ENCODE results near the gene SYNJ2. TPM values are rescaled to one million over a fixed set of nuclear protein-coding genes. Genes with fewer than 3 reads are reported as not detected.
A peak's percentile ranks its signal among the peaks of the same experiment; 100 is the strongest.

The SYNJ2 gene
- total and polyA plus RNA-seq, 7 experiments from 2014 or later, result 12.0 to 36.6 (median 22.5) TPM

DNA sequence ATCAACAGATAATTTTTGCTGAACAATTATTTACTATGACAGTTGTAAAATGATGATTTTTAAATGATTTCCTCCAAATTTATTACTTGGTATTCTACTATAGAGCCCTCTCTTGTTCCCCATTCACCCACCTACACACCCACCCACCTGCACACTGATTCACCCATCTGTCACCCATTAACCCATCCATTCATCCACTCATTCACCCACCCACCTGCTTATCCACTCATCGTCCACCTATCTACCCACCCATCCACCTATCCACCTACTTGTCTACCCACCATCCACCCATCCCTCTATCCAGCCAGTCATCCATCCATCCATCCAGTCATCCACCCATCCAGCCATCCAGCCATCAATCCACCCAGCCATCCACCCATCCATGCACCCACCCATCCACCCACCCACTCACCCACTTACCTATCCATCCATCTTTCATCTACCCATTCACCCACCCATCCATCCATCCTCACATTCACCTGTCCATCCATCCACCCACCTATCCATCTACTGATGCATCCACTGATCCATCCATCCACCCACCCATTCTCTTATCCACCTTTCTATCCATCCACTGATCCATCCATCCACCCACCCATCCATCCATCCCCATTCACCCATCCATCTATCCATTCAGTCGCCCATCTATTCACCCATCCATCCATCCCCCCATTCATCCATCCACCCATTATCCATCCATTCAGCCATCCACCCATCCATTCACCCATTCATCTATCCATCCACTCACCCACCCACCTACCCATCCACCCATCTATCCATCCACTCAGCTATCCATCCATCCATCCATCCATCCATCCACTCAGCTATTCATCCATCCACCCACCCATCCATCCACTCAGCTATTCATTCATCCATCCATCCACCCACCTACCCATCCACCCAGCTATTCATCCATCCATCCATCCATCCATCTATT, 72.0 kb downstream of the SYNJ2 start:
- ChIA-PET CTCF (interaction anchor here (1.0 to 1.9 kb wide), 2 partner anchors 20 to 27 kb away, joined by 3 to 7 read pairs; no protein-coding TSS in a partner anchor), POLR2A (interaction anchor here (0.6 kb wide), 1 partner anchor 44 kb away, joined by 3 read pairs; no protein-coding TSS in a partner anchor)
- DNase-seq (no peak), ATAC-seq (no peak)
- Histone ChIP-seq H3K27me3 (ENCODE audit: control insufficient read depth in 2 of 2, insufficient read depth in 2 of 2, low read length in 2 of 2) (no peaks in the 10 kb centered on the region), H3K27ac (ENCODE audit: low read depth, low read length) (no peak overlapping the region), H3K4me3 (ENCODE audit: low read length) (no peak overlapping the region), H3K9me3 (ENCODE audit: control insufficient read depth in 2 of 3, low read length in 3 of 3) (no peaks in the 10 kb centered on the region), H3K36me3 (ENCODE audit: control insufficient read depth in 2 of 3, insufficient read depth in 3 of 3, low read length in 3 of 3) (peaks cover 0 to 48% (median 0%) of the 10 kb centered on the region in 3 experiments), H3K4me1 (ENCODE audit: control insufficient read depth in 2 of 2, insufficient read depth in 2 of 2, low read length in 2 of 2) (peaks cover 3 to 4% of the 10 kb centered on the region in 2 donors)
- Mint-ChIP-seq H3K36me3 (peaks cover 0 to 39% (median 16%) of the 10 kb centered on the region in 5 donors), H3K27me3 (no peaks in the 10 kb centered on the region), H3K4me1 (peaks cover 14 to 22% (median 19%) of the 10 kb centered on the region in 7 donors), H3K4me3 (no peak overlapping the region), H3K9me3 (peaks cover 0 to 6% (median 0%) of the 10 kb centered on the region in 11 donors), H3K27ac (peak overlapping the region in 3 of 9 donors; percentile 4 to 42 (median 17))
- intact Hi-C loops (cut with micrococcal nuclease), result no loop called here

- H3K27me3 ChIP-seq (ENCODE audit: control insufficient read depth in 2 of 2, insufficient read depth in 2 of 2, low read length in 2 of 2), result no peaks in the 10 kb centered on the region
- Mint-ChIP-seq H3K36me3 (peaks cover 0 to 27% (median 16%) of the 10 kb centered on the region in 5 donors), H3K27me3 (no peaks in the 10 kb centered on the region), H3K4me3 (no peak overlapping the region), H3K9me3 (peaks cover 0 to 6% (median 0%) of the 10 kb centered on the region in 11 donors), H3K27ac (peak overlapping the region in 6 of 9 donors; percentile 28 to 67 (median 50)), H3K4me1 (peaks cover 18 to 36% (median 31%) of the 10 kb centered on the region in 7 donors)
- intact Hi-C loops (cut with micrococcal nuclease), result no loop called here
- DNase-seq (no peak), ATAC-seq (no peak)
- peaks cover 3 to 21% of the 10 kb centered on the region in 2 donors for H3K4me1 ChIP-seq (ENCODE audit: control insufficient read depth in 2 of 2, insufficient read depth in 2 of 2, low read length in 2 of 2)
- CTCF ChIA-PET, result interaction anchor here (0.7 to 1.5 kb wide), 3 partner anchors 14 to 65 kb away, joined by 3 read pairs; no protein-coding TSS in a partner anchor
- no peak overlapping the region for H3K27ac ChIP-seq (ENCODE audit: low read depth, low read length)
- POLR2A ChIA-PET, result interaction anchor here (1.6 kb wide), 1 partner anchor 30 kb away, joined by 5 read pairs; no protein-coding TSS in a partner anchor
- H3K4me3 ChIP-seq (ENCODE audit: low read length), result no peak overlapping the region
- H3K9me3 ChIP-seq (ENCODE audit: control insufficient read depth in 2 of 3, low read length in 3 of 3), result no peaks in the 10 kb centered on the region
- H3K36me3 ChIP-seq (ENCODE audit: control insufficient read depth in 2 of 3, insufficient read depth in 3 of 3, low read length in 3 of 3), result peaks cover 0 to 33% (median 0%) of the 10 kb centered on the region in 3 experiments
These were observed 74.7 kb downstream of the SYNJ2 start for GRCh38 chr6:158056355-158056754.

- peaks cover 3 to 21% of the 10 kb centered on the region in 2 donors for H3K4me1 ChIP-seq (ENCODE audit: control insufficient read depth in 2 of 2, insufficient read depth in 2 of 2, low read length in 2 of 2)
- no peaks in the 10 kb centered on the region for H3K9me3 ChIP-seq (ENCODE audit: control insufficient read depth in 2 of 3, low read length in 3 of 3)
- ChIA-PET POLR2A (interaction anchor here (0.6 to 1.8 kb wide), 4 partner anchors 8 to 1731 kb away, joined by 3 to 9 read pairs (median 4); no protein-coding TSS in a partner anchor), CTCF (interaction anchor here (1.2 to 1.5 kb wide), 3 partner anchors 10 to 66 kb away, joined by 3 to 4 read pairs (median 3); no protein-coding TSS in a partner anchor)
- H3K9me3 Mint-ChIP-seq, result peaks cover 0 to 6% (median 0%) of the 10 kb centered on the region in 11 donors
- H3K27me3 ChIP-seq (ENCODE audit: control insufficient read depth in 2 of 2, insufficient read depth in 2 of 2, low read length in 2 of 2), result no peaks in the 10 kb centered on the region
- intact Hi-C loops (cut with micrococcal nuclease), result no loop called here
- no peak overlapping the region for H3K4me3 ChIP-seq (ENCODE audit: low read length)
- peak overlapping the region in 6 of 9 donors; percentile 33 to 77 (median 67) for H3K27ac Mint-ChIP-seq
- H3K4me3 Mint-ChIP-seq, result no peak overlapping the region
- H3K27me3 Mint-ChIP-seq, result no peaks in the 10 kb centered on the region
- H3K4me1 Mint-ChIP-seq, result peaks cover 18 to 36% (median 31%) of the 10 kb centered on the region in 7 donors
- peaks cover 0 to 28% (median 16%) of the 10 kb centered on the region in 5 donors for H3K36me3 Mint-ChIP-seq
- H3K27ac ChIP-seq (ENCODE audit: low read depth, low read length), result no peak overlapping the region
- peaks cover 0 to 36% (median 0%) of the 10 kb centered on the region in 3 experiments for H3K36me3 ChIP-seq (ENCODE audit: control insufficient read depth in 2 of 3, insufficient read depth in 3 of 3, low read length in 3 of 3)
- ATAC-seq (no peak), DNase-seq (no peak)
These were observed 75.1 kb downstream of the SYNJ2 start for GRCh38 chr6:158056804-158057203.

DNA sequence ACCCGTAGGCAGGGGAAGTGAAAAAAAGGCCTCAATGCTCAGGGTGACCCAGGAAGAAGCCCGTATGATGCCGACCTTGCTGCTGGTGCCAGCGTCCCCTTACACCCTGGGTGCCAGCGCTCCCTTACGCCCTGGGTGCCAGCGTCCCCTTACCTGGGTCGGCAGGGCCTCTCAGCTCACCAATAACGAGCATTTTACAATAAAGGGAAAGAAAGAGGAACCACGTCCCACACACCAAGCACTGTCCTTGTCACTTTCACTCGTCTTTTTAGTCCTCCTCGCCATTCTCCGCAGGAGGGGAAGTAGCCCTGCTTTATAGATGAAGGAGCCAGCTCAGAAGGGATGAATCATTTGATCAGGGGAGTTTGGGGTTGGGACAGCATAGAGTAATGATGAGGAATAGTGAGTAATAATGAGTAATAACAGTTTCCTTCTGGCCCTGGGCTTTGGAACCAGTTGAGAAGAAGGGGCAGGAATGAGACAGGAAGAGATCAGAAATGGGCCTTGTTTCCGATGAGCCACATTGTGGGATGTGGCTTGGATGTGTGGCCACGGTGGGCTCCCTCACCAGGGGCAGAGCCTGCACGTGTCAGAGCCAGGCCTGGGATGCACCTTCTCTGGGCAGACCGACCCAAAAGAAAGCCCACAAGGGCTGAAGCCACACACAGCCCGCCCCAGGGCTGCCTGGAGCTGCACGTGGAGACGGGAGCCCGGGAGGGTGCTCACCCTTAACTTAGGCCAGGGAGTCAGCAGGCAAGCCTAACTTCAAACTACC, 75.7 kb downstream of the SYNJ2 start:
- H3K4me3 Mint-ChIP-seq, result peak overlapping the region in 3 of 10 donors; percentile 4 to 46 (median 29)
- POLR2A ChIA-PET, result interaction anchor here (0.6 to 1.8 kb wide), 9 partner anchors 9 to 1730 kb away, joined by 3 to 9 read pairs (median 4); no protein-coding TSS in a partner anchor
- ATAC-seq, result peak; percentile 83

GRCh38 chr6:158058171-158058651, 76.5 kb downstream of the SYNJ2 start:
- peaks cover 0 to 28% (median 10%) of the 10 kb centered on the region in 5 donors for H3K36me3 Mint-ChIP-seq
- no peaks in the 10 kb centered on the region for H3K27me3 ChIP-seq (ENCODE audit: control insufficient read depth in 2 of 2, insufficient read depth in 2 of 2, low read length in 2 of 2)
- peaks cover 0 to 6% (median 0%) of the 10 kb centered on the region in 11 donors for H3K9me3 Mint-ChIP-seq
- peak overlapping the region in 8 of 9 donors; percentile 49 to 87 (median 75) for H3K27ac Mint-ChIP-seq
- intact Hi-C loops (cut with micrococcal nuclease), result loop anchor here in 1 of 2 donors (1.0 kb wide), 2 partner anchors 14 to 32 kb away; no protein-coding TSS in a partner anchor
- DNase-seq, result peak in 4 of 9 donors; percentile 11 to 23 (median 20)
- no peak for ATAC-seq
- H3K4me1 ChIP-seq (ENCODE audit: control insufficient read depth in 2 of 2, insufficient read depth in 2 of 2, low read length in 2 of 2), result peaks cover 3 to 21% of the 10 kb centered on the region in 2 donors
- CTCF ChIA-PET, result interaction anchor here (0.9 to 2.5 kb wide), 5 partner anchors 12 to 67 kb away, joined by 3 to 20 read pairs (median 4); no protein-coding TSS in a partner anchor
- peaks cover 0 to 33% (median 0%) of the 10 kb centered on the region in 3 experiments for H3K36me3 ChIP-seq (ENCODE audit: control insufficient read depth in 2 of 3, insufficient read depth in 3 of 3, low read length in 3 of 3)
- POLR2A ChIA-PET, result interaction anchor here (0.6 to 1.8 kb wide), 10 partner anchors 9 to 109 kb away, joined by 3 to 9 read pairs (median 3); no protein-coding TSS in a partner anchor
- peaks cover 16 to 36% (median 31%) of the 10 kb centered on the region in 7 donors for H3K4me1 Mint-ChIP-seq
- H3K4me3 Mint-ChIP-seq, result peak overlapping the region in 7 of 10 donors; percentile 3 to 55 (median 41)
- no peaks in the 10 kb centered on the region for H3K27me3 Mint-ChIP-seq
- H3K4me3 ChIP-seq (ENCODE audit: low read length), result no peak overlapping the region
- no peaks in the 10 kb centered on the region for H3K9me3 ChIP-seq (ENCODE audit: control insufficient read depth in 2 of 3, low read length in 3 of 3)
- no peak overlapping the region for H3K27ac ChIP-seq (ENCODE audit: low read depth, low read length)

More for the DNA sequence above, 75.7 kb downstream of the SYNJ2 start:
- intact Hi-C loops (cut with micrococcal nuclease), result no loop called here
- Mint-ChIP-seq H3K4me1 (peaks cover 16 to 36% (median 31%) of the 10 kb centered on the region in 7 donors), H3K36me3 (peaks cover 0 to 28% (median 14%) of the 10 kb centered on the region in 5 donors), H3K9me3 (peaks cover 0 to 6% (median 0%) of the 10 kb centered on the region in 11 donors), H3K27me3 (no peaks in the 10 kb centered on the region), H3K27ac (peak overlapping the region in 8 of 9 donors; percentile 49 to 85 (median 70))
- peak in 1 of 9 donors; percentile 43 for DNase-seq
- CTCF ChIA-PET, result interaction anchor here (0.9 to 2.5 kb wide), 5 partner anchors 11 to 66 kb away, joined by 3 to 20 read pairs (median 3); no protein-coding TSS in a partner anchor
- Histone ChIP-seq H3K9me3 (ENCODE audit: control insufficient read depth in 2 of 3, low read length in 3 of 3) (no peaks in the 10 kb centered on the region), H3K36me3 (ENCODE audit: control insufficient read depth in 2 of 3, insufficient read depth in 3 of 3, low read length in 3 of 3) (peaks cover 0 to 36% (median 0%) of the 10 kb centered on the region in 3 experiments), H3K4me3 (ENCODE audit: low read length) (no peak overlapping the region), H3K27me3 (ENCODE audit: control insufficient read depth in 2 of 2, insufficient read depth in 2 of 2, low read length in 2 of 2) (no peaks in the 10 kb centered on the region), H3K27ac (ENCODE audit: low read depth, low read length) (no peak overlapping the region), H3K4me1 (ENCODE audit: control insufficient read depth in 2 of 2, insufficient read depth in 2 of 2, low read length in 2 of 2) (peaks cover 3 to 21% of the 10 kb centered on the region in 2 donors)
